ENCODE measurements around the gene PRTN3.

PRTN3 gene

DNA sequence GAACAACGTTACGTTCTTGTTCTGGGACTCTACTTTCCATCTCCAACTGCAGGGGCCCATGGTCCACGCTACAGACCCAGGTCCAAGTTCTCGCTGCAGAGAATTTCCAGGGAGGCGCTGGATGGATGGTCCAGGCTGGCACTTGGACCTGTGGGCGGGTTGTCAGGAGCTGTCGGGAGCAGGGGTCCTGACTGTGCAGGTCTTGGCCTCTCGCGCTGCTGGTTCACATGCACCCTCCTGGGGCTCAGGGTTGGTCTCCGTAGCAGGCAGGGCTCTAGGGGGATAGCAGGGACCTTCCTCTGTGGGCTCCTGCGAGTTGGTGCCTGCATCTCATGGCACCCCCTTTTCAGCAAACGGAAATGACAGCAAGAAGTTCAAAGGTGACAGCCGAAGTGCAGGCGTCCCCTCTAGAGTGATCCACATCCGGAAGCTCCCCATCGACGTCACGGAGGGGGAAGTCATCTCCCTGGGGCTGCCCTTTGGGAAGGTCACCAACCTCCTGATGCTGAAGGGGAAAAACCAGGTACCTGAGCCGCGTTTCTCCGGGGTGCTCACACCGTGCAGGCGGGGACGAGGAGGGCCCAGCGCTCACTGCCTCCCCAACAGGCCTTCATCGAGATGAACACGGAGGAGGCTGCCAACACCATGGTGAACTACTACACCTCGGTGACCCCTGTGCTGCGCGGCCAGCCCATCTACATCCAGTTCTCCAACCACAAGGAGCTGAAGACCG is 36.9 kb upstream of the PRTN3 start:
- no peak for DNase-seq

DNA sequence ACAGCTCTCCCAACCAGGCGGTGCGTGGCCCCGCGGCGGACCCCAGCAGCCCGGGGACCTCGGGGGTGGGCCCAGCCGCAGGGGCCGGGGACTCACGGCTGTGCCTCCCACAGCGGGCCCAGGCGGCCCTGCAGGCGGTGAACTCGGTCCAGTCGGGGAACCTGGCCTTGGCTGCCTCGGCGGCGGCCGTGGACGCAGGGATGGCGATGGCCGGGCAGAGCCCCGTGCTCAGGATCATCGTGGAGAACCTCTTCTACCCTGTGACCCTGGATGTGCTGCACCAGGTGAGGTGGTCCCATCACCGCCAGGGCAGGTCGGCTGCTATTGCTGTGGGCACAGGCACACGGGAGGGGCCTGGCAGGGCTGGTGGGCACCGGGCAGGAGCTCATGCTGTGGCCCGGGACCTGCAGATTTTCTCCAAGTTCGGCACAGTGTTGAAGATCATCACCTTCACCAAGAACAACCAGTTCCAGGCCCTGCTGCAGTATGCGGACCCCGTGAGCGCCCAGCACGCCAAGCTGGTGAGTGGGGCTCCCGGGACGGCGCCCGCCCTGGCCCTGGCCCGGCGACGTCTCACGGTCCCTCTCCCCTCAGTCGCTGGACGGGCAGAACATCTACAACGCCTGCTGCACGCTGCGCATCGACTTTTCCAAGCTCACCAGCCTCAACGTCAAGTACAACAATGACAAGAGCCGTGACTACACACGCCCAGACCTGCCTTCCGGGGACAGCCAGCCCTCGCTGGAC is 36.2 kb upstream of the PRTN3 start:
- DNase-seq, result no peak

DNA sequence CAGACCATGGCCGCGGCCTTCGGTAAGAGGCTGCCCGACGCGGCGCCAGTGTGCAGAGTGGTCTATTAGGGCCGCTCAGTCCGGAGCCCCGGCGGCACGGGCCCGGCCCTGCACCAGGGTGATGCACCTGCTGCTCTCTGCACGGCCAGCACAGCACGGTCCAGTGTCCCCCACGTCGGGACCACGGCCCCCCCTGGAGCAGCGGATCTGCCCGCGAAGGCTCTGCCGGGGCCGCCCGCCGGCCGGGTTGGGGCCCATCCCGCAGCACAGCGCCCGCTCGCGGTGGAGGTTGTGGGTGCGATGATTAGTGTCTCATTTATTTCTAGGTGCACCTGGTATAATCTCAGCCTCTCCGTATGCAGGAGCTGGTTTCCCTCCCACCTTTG is 35.6 kb upstream of the PRTN3 start:
- DNase-seq, result no peak

DNA sequence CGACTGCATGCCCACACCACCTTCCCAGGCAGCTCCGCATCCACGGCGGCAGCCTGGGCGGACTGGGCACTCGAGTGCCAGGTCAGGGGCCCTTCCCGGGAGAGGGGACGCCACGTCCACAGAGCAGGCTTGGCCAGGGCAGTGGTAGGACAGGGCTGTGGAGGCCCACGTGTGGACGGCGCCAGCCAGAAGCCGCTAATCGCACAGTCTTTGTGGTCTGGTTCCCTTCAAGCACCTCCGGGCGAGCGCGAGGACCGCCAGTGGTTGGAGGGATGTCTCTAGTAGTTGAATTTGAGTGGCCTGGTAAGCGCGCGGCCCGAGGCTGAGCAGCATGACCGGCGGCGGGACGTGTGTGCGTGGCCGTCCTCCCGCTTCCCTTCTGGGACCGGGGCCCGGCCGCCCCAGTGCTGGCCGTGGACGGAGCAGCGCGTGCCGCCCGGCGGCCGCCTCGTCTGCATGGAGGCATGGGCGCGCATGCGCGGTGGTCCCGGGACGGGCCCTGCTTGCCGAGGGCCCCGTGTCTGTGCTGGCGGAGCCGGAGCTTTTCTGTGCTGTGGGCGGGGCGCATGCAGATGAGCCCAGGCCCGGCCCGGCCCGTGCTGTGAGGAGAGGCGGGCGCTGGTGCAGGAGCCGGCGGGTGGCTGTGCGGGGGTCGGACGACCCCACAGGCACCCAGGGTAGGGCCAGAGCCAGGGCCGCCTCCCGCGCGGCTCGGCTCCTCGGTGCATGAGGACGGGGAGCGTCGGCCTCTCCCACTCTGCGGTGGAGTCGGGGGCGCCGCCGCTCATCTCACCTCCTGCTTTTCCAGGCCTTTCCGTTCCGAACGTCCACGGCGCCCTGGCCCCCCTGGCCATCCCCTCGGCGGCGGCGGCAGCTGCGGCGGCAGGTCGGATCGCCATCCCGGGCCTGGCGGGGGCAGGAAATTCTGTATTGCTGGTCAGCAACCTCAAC is 34.9 kb upstream of the PRTN3 start:
- no peak for DNase-seq

DNA sequence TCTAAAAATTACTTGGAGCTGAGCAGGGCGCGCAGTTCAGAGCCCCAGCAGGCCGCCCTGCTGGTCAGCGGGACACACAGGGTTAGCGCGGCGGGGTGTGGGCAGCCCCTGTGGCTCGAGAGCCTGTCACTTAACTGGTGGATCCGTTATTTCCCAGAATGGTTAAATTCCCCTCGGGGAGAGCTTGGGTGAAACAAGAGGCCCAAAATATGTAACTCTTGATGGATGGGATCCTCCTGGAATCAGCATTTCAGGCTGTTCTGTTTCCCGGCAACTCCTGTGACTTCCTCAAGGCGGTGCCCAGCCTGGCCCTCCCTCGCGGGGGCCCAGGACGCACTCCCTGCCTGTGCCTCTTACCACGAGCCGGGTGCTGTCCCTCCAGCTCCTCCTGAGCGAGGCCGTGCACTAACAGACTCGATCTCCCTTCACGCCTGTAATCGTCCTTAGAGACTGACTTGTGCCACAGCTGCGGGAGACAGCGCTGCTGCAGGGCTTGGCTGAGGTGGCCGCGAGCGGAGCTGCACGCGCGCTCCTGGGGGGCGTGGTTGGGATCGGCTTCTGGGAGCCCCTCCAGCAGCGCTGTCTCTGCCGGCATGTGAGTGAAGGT is 33.9 kb upstream of the PRTN3 start:
- DNase-seq, result no peak

DNA sequence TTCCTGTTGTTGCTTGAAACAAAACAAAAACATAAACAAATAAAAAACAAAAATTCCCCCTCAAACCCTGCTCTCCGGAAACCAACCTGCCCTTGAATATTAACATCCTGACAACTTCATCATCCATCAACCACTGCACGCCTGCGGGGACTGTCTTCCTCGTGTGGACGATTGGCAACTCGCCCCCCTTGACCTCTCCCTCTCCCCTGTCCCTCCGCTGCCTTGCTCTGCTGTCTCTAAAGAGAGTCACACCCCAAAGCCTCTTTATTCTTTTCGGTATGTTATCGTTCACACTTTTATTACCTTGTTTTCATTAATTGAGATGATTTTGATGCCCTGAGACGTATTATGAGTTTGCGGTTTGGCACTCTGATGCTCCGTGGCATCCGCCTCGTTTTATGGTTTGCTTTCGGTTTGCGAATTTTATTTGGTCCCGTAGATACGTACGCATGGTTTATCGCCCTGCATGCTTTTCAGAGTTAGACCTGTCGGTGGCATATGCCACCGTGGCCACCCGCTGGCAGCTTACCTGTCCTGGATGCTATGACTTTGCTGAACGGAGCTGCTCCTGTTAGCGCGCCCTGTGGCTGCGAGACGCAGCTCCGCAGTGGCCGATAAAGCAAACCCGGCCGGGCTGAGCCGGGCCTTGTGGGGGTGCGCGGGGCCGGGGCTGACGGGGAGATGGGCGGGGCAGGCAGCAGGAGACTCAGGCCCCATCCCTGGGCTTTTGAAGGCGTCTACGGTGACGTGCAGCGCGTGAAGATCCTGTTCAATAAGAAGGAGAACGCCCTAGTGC is 33.0 kb upstream of the PRTN3 start:
- DNase-seq, result no peak

DNA sequence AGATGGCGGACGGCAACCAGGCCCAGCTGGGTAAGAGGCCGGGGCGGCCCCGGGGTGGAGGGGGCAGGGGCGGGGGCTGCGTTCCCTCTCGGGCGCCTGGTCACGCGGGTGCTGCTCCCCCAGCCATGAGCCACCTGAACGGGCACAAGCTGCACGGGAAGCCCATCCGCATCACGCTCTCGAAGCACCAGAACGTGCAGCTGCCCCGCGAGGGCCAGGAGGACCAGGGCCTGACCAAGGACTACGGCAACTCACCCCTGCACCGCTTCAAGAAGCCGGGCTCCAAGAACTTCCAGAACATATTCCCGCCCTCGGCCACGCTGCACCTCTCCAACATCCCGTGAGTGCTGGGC is 32.4 kb upstream of the PRTN3 start:
- no peak for DNase-seq

DNA sequence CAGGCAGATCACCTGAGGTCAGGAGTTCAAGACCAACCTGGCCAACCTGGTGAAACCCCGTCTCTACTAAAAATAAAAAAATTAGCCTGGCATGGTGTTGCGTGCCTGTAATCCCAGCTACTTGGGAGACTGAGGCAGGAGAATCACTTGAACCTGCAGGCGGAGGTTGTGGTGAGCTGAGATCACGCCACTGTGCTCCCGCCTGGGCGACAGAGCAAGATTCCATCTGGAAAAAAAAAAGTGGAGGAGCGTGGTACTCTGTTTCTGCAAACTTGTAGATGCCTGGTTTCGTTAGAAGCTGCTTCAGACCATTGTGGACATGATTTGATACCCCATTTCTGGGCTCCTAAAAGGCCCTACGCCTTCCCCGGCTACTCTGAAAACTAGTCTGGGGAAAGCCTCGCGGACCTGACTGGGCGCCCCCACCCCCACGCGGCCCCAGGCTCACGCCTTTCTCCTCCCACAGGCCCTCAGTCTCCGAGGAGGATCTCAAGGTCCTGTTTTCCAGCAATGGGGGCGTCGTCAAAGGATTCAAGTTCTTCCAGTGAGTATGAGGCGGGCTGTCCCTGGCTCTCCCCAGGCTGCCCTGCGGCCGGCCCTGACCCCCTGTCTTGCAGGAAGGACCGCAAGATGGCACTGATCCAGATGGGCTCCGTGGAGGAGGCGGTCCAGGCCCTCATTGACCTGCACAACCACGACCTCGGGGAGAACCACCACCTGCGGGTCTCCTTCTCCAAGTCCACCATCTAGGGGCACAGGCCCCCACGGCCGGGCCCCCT is 30.5 kb upstream of the PRTN3 start:
- DNase-seq, result no peak

DNA sequence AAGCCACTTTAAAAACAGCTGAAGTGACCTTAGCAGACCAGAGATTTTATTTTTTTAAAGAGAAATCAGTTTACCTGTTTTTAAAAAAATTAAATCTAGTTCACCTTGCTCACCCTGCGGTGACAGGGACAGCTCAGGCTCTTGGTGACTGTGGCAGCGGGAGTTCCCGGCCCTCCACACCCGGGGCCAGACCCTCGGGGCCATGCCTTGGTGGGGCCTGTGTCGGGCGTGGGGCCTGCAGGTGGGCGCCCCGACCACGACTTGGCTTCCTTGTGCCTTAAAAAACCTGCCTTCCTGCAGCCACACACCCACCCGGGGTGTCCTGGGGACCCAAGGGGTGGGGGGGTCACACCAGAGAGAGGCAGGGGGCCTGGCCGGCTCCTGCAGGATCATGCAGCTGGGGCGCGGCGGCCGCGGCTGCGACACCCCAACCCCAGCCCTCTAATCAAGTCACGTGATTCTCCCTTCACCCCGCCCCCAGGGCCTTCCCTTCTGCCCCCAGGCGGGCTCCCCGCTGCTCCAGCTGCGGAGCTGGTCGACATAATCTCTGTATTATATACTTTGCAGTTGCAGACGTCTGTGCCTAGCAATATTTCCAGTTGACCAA is 29.8 kb upstream of the PRTN3 start:
- DNase-seq, result no peak

DNA sequence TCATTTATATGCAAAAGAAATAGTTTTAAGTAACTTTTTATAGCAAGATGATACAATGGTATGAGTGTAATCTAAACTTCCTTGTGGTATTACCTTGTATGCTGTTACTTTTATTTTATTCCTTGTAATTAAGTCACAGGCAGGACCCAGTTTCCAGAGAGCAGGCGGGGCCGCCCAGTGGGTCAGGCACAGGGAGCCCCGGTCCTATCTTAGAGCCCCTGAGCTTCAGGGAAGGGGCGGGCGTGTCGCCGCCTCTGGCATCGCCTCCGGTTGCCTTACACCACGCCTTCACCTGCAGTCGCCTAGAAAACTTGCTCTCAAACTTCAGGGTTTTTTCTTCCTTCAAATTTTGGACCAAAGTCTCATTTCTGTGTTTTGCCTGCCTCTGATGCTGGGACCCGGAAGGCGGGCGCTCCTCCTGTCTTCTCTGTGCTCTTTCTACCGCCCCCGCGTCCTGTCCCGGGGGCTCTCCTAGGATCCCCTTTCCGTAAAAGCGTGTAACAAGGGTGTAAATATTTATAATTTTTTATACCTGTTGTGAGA is 29.2 kb upstream of the PRTN3 start:
- no peak for DNase-seq

DNA sequence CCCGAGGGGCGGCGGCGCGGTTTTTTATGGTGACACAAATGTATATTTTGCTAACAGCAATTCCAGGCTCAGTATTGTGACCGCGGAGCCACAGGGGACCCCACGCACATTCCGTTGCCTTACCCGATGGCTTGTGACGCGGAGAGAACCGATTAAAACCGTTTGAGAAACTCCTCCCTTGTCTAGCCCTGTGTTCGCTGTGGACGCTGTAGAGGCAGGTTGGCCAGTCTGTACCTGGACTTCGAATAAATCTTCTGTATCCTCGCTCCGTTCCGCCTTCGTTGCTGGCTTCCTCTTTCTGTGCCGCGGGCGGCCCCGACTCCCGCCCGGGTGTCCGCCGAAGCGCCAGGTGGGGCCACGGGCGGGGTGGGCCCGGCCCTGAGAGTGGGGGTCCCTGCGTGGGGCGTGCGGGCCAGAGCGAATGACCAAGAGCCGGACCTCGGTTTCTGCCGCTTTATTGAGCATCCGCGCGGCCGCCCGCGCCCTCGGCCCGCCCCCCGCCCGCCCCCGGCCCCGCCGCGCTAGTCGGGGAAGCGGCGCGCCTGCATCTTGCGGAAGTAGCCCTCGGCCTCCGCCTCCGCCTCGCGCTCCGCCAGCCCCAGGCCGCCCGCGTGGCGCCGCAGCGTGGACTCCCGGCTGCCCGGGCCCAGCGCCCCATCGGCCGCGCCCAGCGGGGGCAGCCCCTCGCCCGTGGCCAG is 28.6 kb upstream of the PRTN3 start:
- peak in 1 of 3 experiments; percentile 39 for DNase-seq

DNA sequence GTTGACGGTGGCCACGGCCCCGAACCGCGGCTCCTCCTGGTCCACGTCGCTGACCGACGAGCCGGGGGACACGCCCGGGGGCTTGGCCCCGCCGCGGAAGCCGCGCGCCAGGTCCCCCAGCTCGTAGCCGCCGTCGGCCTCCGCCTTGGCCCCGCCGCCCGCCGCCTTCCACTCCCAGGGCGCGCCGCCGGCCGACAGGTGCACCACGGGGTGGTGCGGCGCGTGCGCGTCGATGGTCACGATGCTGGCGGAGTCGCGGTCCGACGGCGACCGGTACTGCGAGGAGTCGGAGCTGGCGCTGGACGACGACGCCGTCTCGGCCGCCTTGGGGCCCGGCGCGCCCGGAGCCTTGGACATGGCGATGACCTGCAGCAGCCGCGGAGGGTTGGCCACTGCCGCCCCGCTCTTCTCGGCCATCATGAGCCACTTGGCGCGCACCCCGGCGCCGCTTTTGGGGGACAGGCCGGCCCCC is 28.0 kb upstream of the PRTN3 start:
- DNase-seq, result no peak

DNA sequence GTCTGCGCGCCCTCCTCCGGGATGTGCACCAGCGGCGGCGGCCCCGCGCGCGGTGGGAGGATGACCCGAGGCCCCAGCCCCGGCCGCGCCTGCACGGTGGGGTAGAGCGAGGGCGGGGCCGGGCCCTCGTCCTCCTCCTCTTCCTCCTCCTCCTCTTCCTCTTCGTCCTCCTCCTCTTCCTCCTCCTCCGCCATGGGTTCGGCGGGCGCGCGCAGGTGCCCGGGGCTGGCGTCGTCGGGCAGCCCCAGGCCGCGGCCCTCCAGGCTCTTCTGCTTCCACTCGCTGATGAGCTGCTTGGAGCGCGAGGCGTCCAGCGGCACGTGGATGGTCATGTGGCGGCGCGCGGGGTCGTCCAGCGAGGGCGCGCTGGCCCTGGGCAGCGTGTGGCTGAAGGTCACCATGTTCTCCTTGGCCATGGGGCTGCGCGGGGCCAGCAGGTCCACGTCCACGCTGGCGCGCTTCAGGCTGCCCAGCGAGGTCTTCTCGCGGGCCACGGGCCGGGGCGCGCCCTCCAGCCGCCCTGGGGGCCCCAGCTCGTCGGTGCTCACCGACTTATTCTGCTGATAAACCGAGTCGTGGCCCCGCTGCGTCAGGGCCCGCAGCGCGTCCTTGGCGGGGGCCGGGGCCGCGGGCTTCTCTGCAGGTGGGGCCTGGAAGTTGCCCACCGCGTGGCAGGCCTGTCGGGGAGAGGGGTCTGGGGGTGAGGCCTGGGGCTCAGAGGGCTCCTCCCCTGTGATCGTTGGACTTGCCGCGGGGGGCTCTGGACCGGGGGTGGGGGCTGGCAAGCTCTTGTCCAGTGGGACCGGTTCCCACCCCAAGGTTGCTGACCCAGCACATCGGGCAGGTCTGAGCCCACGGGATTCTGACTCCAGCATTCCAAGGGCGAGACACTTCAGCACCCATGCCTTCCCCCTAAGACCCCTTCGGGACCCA is 27.3 kb upstream of the PRTN3 start:
- no peak for DNase-seq

DNA sequence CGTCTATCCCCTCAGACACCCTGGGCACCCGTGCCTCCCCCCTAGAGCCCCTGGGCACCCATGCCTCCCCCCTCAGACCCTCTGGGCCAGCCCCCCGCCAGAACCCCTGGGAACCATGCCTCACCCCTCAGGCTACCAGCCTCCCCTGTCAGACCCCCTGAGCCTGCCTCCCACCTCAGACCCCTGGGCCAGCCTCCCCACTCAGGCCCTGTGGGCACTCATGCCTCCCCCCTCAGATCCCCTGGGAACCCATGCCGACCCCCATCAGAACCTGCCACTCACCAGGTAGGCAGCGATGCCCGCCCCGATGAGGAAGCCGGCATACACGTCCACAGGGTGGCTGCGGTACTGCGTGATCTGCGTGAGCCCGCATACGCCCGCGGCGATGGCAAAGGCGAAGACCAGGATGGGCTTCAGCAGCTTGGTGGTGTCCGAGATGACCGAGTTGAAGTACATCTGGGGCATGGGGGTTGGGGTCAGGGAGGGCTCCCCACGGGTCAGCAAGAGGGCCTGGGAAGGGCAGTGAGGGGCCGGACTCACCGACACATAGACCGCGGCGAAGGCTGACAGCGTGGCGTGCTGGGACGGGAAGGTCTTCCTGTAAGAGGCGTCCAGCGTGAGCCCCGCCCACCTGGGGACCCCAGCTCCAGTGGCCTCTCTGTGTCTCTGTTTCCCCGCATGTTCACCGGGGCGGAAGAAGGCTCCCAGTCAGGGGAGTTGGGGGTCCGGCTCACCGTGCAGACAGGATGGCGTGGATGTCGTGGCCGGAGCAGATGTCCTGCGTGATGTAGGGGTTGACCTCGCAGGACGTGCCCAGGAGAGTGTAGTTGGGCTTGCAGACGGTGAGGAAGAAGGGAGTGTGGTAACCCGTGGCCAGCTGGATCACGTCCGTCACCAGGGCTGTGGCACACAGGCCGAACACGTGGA is 26.4 kb upstream of the PRTN3 start:
- DNase-seq, result no peak

DNA sequence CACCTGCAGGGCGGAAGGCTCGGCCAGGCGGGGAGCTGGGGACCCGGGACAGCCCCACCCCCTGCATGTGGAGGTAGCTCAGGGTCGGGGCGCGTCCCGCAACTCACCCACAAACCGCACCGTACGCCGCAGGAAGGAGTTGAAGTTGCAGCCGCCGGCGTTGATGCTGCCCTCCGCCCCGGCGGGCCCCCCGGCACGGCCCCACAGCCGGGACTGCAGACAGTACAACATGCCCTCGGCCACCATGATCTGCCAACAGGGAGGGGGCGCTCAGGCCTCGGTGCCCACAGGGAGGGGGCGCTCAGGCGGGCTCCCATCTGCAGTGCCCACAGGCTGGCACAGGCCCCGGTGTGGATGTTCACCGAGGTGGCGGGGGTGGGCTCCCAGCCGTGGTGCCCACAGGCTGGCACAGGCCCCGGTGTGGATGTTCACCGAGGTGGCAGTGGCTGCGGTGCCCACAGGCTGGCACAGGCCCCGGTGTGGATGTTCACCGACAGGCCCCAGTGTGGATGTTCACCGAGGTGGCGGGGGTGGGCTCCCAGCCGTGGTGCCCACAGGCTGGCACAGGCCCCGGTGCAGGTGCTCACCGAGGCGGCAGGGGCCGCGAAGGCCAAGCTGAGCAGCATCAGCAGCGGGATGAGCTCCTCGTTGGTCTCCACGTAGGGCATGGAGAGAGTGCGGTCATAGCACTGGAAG is 25.6 kb upstream of the PRTN3 start:
- no peak for DNase-seq

DNA sequence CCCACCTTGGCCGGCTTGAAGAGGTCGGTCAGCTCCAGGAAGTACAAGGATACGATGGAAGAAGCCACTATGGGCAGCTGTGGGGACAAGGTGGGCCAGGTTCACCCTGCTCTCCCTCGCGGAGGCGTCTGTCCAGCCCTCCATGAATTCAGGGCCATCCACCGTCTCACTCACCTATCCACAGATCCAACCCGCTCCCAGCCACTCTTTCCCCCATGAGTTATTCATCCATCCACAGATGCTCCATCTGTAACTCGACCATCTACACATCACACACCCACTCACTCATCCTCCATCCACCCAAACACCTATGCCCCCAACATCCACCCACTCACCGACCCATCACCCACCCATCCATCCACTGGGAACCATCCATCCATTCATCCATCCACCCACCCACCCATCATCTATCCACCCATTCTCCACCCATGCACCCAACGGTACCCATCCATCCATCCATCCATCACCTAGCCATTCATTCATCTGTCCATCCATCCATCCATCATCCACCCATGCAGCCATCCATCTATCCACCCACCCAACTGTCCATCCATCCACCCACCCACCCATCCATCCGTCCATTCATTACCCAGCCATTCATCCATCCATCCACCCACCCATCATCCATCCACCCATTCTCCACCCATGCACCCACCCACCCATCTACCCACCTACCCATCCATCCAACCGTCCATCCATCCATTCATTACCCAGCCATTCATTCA is 24.9 kb upstream of the PRTN3 start:
- DNase-seq, result no peak

Data from NCI-H1417 (cell line).